NT2/D1 (cell line): Measurements from ENCODE around the gene ARMCX4.
"Not testable (repeated sequence)": the region's sequence is repeated elsewhere in the genome, so short reads cannot be mapped to it uniquely, and the experiment has no call there.

Source experiments
- DNase-seq: peaks from one replicate; pipeline ENCODE4 v3.0.0-alpha.2; 2011; ENCODE audit warnings: low read depth, low spot score
- H3K27me3 ChIP-seq: 2 replicates; pipeline ENCODE4 v1.6.0; 2011; ENCODE audit warnings: mild to moderate bottlenecking; ENCODE audit not compliant: insufficient read length, insufficient read depth
- H3K36me3 ChIP-seq: 2 replicates; pipeline ENCODE4 v1.6.1; 2011; ENCODE audit warnings: mild to moderate bottlenecking, low read length, mixed read lengths; ENCODE audit not compliant: insufficient read depth, insufficient read length
- H3K4me1 ChIP-seq: 2 replicates; pipeline ENCODE4 v1.5.1; 2011; ENCODE audit not compliant: insufficient read depth, insufficient read length
- H3K4me3 ChIP-seq: 2 replicates; pipeline ENCODE4 v1.5.1; 2011; ENCODE audit warnings: low read depth; ENCODE audit not compliant: insufficient read length
- H3K9ac ChIP-seq: 2 replicates; pipeline ENCODE4 v1.6.0; 2011; ENCODE audit warnings: low read depth; ENCODE audit not compliant: insufficient read length
- H3K9me3 ChIP-seq: 2 replicates; pipeline ENCODE4 v1.5.1; 2011; ENCODE audit warnings: mild to moderate bottlenecking, low read length; ENCODE audit not compliant: insufficient read depth
- SUZ12 ChIP-seq: IDR thresholded peaks from 2 replicates; pipeline ENCODE4 v1.6.1; 2011; ENCODE audit not compliant: insufficient read length, insufficient read depth; ENCODE audit errors: extremely low read depth
- YY1 ChIP-seq: IDR thresholded peaks from 2 replicates; pipeline ENCODE4 v1.6.1; 2011; ENCODE audit not compliant: insufficient read length, insufficient read depth
- ZNF274 ChIP-seq: IDR thresholded peaks from 2 replicates; pipeline ENCODE4 v1.6.1; 2011; ENCODE audit warnings: mild to moderate bottlenecking, low read depth, low read length

ARMCX4 gene

GRCh38 chrX:101462892-101463291, 22.4 kb upstream of the ARMCX4 start:
- Histone ChIP-seq H3K9ac (no peak overlapping the region), H3K27me3 (no peaks in the 10 kb centered on the region), H3K36me3 (peaks cover 3% of the 10 kb centered on the region), H3K4me3 (no peak overlapping the region), H3K4me1 (no peaks in the 10 kb centered on the region), H3K9me3 (no peaks in the 10 kb centered on the region)
- TF ChIP-seq ZNF274, result no peak
- TF ChIP-seq SUZ12, result no peak
- no peak for DNase-seq

- Histone ChIP-seq H3K9me3 (no peaks in the 10 kb centered on the region), H3K9ac (no peak overlapping the region), H3K4me1 (no peaks in the 10 kb centered on the region), H3K36me3 (no peaks in the 10 kb centered on the region), H3K27me3 (no peaks in the 10 kb centered on the region), H3K4me3 (no peak overlapping the region)
- TF ChIP-seq ZNF274, result no peak
- no peak for TF ChIP-seq YY1
- TF ChIP-seq SUZ12, result no peak
- DNase-seq, result no peak
Observed at GRCh38 chrX:101478366-101478765, 6.9 kb upstream of the ARMCX4 start.

GRCh38 chrX:101482296-101482695, 3.0 kb upstream of the ARMCX4 start:
- Histone ChIP-seq H3K36me3 (peaks cover 7% of the 10 kb centered on the region), H3K27me3 (no peaks in the 10 kb centered on the region), H3K4me1 (no peaks in the 10 kb centered on the region), H3K9me3 (no peaks in the 10 kb centered on the region), H3K4me3 (no peak overlapping the region), H3K9ac (no peak overlapping the region)
- no peak for TF ChIP-seq YY1
- TF ChIP-seq SUZ12, result no peak
- no peak for TF ChIP-seq ZNF274
- DNase-seq, result no peak

- Histone ChIP-seq H3K4me3 (no peak overlapping the region), H3K27me3 (no peaks in the 10 kb centered on the region), H3K9ac (no peak overlapping the region), H3K9me3 (no peaks in the 10 kb centered on the region), H3K4me1 (no peaks in the 10 kb centered on the region), H3K36me3 (peaks cover 21% of the 10 kb centered on the region)
- no peak for DNase-seq
- TF ChIP-seq ZNF274 (no peak), YY1 (no peak), SUZ12 (no peak)
Observed at GRCh38 chrX:101483705-101484104, 1.6 kb upstream of the ARMCX4 start.

- Histone ChIP-seq H3K27me3 (no peaks in the 10 kb centered on the region), H3K36me3 (peaks cover 26% of the 10 kb centered on the region), H3K4me1 (no peaks in the 10 kb centered on the region), H3K9ac (no peak overlapping the region), H3K9me3 (no peaks in the 10 kb centered on the region), H3K4me3 (no peak overlapping the region)
- no peak for DNase-seq
- no peak for TF ChIP-seq SUZ12
- no peak for TF ChIP-seq YY1
- no peak for TF ChIP-seq ZNF274
Observed at GRCh38 chrX:101484135-101484534, 1.1 kb upstream of the ARMCX4 start.

- H3K9ac ChIP-seq, result no peak overlapping the region
- no peak overlapping the region for H3K4me3 ChIP-seq
- no peaks in the 10 kb centered on the region for H3K9me3 ChIP-seq
- H3K4me1 ChIP-seq, result no peaks in the 10 kb centered on the region
- peaks cover 54% of the 10 kb centered on the region for H3K36me3 ChIP-seq
- no peak for DNase-seq
- TF ChIP-seq ZNF274 (no peak), YY1 (no peak), SUZ12 (no peak)
- no peaks in the 10 kb centered on the region for H3K27me3 ChIP-seq
Observed at GRCh38 chrX:101488796-101489195, 3.5 kb downstream of the ARMCX4 start.

- no peaks in the 10 kb centered on the region for H3K4me1 ChIP-seq
- DNase-seq, result no peak
- peaks cover 50% of the 10 kb centered on the region for H3K36me3 ChIP-seq
- no peaks in the 10 kb centered on the region for H3K27me3 ChIP-seq
- no peak overlapping the region for H3K4me3 ChIP-seq
- no peak for TF ChIP-seq YY1
- TF ChIP-seq ZNF274, result no peak
- no peak for TF ChIP-seq SUZ12
- H3K9ac ChIP-seq, result no peak overlapping the region
- no peaks in the 10 kb centered on the region for H3K9me3 ChIP-seq
Observed at GRCh38 chrX:101491943-101492342, 6.7 kb downstream of the ARMCX4 start.

- H3K4me3 ChIP-seq, result no peak overlapping the region
- H3K9ac ChIP-seq, result no peak overlapping the region
- TF ChIP-seq SUZ12, result no peak
- no peak for TF ChIP-seq ZNF274
- no peak for TF ChIP-seq YY1
- no peaks in the 10 kb centered on the region for H3K9me3 ChIP-seq
- no peaks in the 10 kb centered on the region for H3K4me1 ChIP-seq
- H3K27me3 ChIP-seq, result no peaks in the 10 kb centered on the region
- no peak for DNase-seq
- H3K36me3 ChIP-seq, result peaks cover 43% of the 10 kb centered on the region
Observed at GRCh38 chrX:101493225-101493624, 8.0 kb downstream of the ARMCX4 start.

- not testable (repeated sequence) for H3K27me3 ChIP-seq, DNase-seq, H3K9me3 ChIP-seq, H3K4me3 ChIP-seq, H3K4me1 ChIP-seq, H3K9ac ChIP-seq
- peaks cover 13% of the 10 kb centered on the region for H3K36me3 ChIP-seq
Observed at GRCh38 chrX:101502929-101503328, 17.7 kb downstream of the ARMCX4 start.
